ENCODE results near the gene TNS3.
A peak's percentile ranks its signal among the peaks of the same experiment; 100 is the strongest.

The TNS3 gene

DNA sequence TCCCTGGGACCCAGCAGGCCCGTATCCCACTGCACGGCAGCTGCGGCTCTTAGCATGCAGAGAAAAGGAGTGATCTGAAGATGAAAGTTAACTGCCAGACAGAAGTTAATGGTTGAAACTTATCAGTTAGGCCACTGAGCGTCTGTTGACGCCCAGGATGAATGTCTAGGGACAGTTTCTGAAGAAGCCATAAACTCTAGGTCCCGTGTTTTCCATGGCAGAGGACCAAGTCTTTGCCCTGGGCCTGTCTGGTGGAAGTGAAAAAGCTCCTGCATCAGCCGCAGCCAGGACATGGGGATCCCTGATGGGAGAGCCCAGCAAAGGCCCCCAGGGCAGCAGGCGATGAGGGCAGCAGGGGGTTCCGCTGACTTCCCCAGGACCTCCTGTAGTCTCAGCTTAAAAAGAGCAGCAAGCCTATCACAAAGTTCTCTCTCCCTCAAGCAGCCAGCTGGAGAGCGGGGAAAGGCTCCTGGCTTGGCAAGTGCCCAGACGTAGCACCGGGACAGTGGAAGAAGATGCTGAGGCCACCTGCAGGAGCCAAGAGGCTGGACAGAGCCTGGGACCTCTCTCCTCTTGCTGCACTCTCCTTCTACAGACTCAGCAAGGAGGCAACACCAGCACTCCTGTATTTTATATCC, 79.6 kb downstream of the TNS3 start:
- DNase-seq: no peak

- no peak for DNase-seq
These were observed 80.5 kb downstream of the TNS3 start for GRCh38 chr7:47501406-47501805.

DNA sequence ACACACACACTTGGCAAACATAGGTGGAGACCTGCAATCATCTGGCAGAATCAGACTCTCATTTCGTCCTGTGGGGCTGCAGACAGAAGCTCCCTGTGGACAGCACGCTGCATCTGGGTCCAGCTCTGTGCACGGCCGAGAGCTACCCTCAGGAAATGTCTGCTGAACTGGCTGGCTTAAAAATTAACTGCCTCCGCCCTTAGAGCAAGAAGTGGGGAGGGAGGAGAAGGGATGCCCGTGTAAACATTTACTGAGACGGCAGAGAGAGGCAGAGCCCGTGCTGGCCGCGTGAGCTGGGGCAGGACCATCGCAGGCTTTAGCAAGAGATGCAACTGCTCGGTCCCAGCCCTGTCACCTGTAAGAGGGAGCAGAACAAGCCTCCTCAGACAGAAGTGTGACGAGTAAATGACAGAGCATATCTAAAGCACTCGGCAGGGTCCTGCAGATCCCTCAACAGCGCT, 81.8 kb downstream of the TNS3 start:
- no peak for DNase-seq

DNA sequence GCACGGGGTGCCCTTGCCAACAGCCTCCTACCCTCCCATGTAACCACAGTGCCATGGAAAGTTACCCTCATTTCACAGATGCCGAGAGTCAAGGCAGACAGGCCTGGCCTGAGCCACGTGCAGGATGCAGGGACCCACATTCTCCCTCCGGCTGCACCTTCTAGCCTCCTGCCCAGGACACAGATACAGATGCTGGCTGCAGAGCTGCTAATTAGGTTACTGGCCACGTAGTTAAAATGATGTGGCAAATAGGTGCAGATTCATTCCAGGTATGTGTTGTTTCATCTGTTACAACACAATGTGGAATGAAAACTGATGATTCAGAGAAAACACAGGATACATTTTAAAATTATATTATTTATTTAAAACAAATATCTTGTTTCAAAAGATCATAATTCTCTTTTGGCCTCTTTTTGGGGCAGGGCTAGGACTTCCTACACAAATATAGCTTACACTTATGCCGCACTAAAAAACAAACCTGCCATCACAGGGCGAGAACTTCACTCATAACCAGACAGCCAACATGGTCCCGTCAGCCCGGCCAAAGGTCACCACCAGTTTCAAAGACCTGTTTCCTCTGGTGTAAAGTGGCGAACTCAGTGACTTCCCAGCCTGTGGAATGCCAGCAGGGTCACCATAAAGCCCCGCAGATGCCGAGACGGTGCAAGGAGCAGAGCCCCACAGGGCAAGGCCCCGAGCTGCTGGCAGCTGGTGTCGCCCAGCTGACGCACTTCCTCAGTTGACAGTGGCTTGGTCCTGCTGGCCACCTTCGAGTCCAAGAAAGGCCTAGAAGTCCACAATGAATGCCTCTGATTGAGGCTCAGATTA, 83.5 kb downstream of the TNS3 start:
- DNase-seq: no peak

GRCh38 chr7:47497367-47498096, 84.4 kb downstream of the TNS3 start:
- peak; percentile 90 for DNase-seq

DNA sequence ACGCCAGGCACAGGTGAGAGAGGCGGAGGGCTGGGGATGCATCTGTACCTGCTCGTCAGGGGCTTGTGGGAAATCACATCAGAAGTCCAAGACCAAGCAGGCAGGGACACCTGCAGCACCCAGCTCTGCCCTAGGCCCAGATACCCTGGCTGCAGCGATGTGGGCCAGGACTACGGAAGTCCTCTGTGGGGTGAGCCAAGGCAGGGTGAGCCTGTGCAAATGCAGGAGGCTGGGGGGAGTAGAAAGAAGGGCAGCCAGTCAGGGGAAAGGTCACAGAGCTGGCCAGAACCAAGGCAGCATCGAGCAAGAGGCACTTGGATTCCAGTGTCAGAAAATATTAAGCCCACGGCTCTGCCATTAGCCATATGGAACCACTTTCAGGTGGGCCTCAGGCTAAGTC, 85.2 kb downstream of the TNS3 start:
- no peak for DNase-seq

GRCh38 chr7:47496056-47496665, 85.8 kb downstream of the TNS3 start:
- no peak for DNase-seq

GRCh38 chr7:47493976-47494911, 87.7 kb downstream of the TNS3 start:
- DNase-seq: peak; percentile 80

DNA sequence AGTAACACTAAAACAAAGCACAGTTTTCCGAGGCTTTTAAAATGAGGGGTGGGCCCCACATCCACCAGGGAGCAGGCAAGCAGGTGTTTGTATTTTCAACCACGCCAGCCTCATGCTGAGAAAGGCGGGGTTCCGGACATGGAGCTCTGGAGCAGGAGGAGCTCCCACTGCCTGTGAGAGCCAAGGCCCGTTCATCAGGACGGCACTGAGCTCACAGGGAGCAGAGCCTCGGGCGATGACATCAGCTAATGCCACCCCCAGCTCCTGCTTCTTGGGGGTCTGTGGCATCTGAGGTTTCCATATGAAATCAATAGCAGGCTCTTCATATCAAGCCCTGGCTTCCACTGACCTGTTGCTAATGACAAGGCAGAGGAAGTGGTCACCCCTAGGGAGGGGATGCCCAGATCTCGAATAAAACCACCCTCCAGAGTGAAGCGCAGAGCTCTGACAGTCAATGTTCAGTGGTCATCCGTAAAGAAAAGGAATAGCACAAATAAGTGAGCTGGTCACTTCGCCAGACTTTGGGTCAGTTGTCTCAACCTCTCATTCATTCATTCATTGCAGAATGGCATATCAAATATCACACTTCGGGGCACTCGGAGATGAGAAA, 89.1 kb downstream of the TNS3 start:
- no peak for DNase-seq

DNA sequence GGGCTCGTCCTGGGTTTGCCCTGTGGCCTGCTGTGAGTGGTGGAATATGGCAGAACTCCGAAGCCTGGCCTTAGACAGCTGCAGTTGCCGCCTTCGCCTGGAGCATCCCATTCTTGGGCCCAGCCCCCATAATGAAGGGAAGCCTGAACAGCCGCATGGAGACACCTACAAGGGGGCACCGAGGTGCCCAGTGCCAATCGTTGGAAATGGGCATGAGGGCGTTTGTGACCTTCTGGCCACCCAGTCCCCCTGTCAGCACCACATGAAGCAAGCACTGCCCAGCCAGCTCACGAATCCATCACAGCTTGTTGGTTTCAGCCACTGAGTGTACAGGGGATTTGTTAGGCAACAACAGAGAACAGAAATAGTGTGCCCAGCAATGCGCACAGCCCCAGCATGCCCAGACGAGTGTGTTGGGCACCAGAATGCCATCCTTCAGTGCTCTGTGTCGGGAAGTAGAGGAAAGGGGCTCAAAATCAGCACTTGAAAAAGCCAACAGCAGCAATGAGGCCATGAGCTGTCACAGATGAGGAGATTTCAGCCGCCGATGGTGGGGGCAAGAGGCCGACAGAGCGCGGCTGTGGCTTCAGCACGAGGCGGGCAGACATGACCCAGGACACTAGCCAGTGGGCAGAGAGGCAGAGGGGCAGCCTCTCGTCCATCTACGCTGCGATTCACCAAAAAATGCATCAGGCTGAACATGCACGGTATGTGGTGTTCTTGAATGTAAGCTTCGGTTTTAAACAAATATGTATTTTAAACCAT, 91.2 kb downstream of the TNS3 start:
- DNase-seq: no peak

DNA sequence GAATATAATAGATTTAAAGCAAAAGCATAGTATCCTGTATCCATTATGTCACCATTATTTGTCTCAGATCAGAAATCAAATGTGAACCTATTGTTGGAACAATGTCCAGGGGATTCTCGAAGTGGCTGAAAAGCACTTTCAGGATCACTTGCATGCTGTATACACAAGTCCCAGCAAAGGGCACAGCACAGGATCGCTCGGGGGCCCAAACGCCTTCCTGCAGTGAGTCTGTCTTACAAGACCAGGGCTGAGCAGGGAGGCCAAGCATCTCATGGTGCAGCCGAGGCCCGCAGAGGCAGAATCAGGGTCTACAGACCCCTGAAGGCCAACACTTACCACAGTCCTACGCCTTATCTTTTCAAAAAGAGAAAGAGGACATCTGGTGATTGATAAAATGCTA, 92.3 kb downstream of the TNS3 start:
- DNase-seq: no peak

DNA sequence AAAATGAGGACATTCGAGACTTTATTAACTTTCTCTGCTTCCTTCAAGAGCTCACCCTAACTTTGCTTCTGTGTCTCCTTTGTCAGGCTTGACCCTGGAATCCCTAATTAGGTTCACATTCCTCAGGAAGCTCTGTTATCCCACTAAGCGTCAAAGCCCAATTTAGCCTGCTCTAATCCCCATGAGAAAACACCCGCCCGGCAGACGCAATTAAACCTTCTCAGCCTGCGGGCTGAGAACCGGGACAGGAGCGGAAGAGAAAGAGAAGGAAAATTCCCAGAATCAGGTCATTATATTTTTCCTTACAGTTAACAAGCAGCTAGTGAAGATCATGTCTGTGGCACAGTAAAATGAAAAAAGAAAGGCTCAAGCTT, 93.0 kb downstream of the TNS3 start:
- no peak for DNase-seq

- no peak for DNase-seq
These were observed 93.5 kb downstream of the TNS3 start for GRCh38 chr7:47488201-47488968.

- no peak for DNase-seq
These were observed 96.1 kb downstream of the TNS3 start for GRCh38 chr7:47485640-47486435.

- no peak for DNase-seq
These were observed 96.8 kb downstream of the TNS3 start for GRCh38 chr7:47484923-47485639.

DNA sequence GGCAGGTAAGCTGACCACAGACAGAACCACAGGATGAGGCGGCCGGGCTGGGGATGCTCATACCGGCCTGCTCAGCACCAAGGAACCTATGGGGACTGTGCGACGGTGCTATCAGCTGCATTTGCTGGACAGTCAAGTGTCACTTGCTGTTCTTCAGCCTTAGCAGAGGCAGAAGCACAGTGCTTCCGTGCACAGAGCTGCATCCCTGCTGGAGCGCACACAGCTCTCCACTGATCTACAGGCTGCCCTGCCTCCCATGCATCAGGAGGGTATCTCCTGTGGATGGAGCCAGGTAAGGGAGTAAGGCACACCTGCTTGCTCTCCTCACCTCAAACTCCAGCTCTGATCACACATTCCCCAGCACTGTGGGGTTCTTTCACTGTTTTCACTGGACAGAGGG, 97.5 kb downstream of the TNS3 start:
- no peak for DNase-seq

- DNase-seq: no peak
These were observed 98.2 kb downstream of the TNS3 start for GRCh38 chr7:47483604-47484273.
